PC-3 (cell line): Measurements from ENCODE around the gene RERE.

ENCODE experiments used
- CTCF ChIP-seq: fragments of 300-600 bp; sonication (generic); conservative IDR thresholded peaks from 2 replicates; pipeline ENCODE4 v1.5.1; 2017; ENCODE audit warnings: antibody characterized with exemption, low read depth, mild to moderate bottlenecking, low read length
- EZH2 ChIP-seq: fragments of 300-600 bp; sonication (generic); IDR thresholded peaks from one replicate; pipeline ENCODE4 v1.6.1; 2017; ENCODE audit warnings: antibody characterized with exemption, mild to moderate bottlenecking, low read length; ENCODE audit not compliant: unreplicated experiment
- EZH2phosphoT487 ChIP-seq: fragments of 300-600 bp; sonication (generic); IDR thresholded peaks from 2 replicates; pipeline ENCODE4 v1.6.1; 2018; ENCODE audit warnings: mild to moderate bottlenecking, antibody characterized with exemption, low read length, borderline replicate concordance

GRCh38 chr1:8560035-8560434 is 257.4 kb downstream of the RERE start:
- TF ChIP-seq CTCF (no peak), EZH2 (no peak), EZH2phosphoT487 (no peak)
